ENCODE measurements around the gene RCVRN.
"Not testable (repeated sequence)": the region's sequence is repeated elsewhere in the genome, so short reads cannot be mapped to it uniquely, and the experiment has no call there.

RCVRN gene

GRCh38 chr17:9924735-9925191, 19.7 kb upstream of the RCVRN start:
- DNase-seq (ENCODE audit: low read depth, low spot score), result peak; percentile 2
- no peak overlapping the region for H3K27ac ChIP-seq

- H3K27ac ChIP-seq, result no peak overlapping the region
- no peak for DNase-seq (ENCODE audit: low read depth, low spot score)
Observed at GRCh38 chr17:9922012-9922848, 17.2 kb upstream of the RCVRN start.

GRCh38 chr17:9921216-9921615, 16.1 kb upstream of the RCVRN start:
- not testable (repeated sequence) for H3K27ac ChIP-seq; DNase-seq (ENCODE audit: low read depth, low spot score)

- no peak for DNase-seq (ENCODE audit: low read depth, low spot score)
- H3K27ac ChIP-seq, result no peak overlapping the region
Observed at GRCh38 chr17:9918804-9919352, 13.8 kb upstream of the RCVRN start.

GRCh38 chr17:9918352-9918751, 13.3 kb upstream of the RCVRN start:
- DNase-seq (ENCODE audit: low read depth, low spot score), result no peak
- no peak overlapping the region for H3K27ac ChIP-seq

GRCh38 chr17:9917801-9918200, 12.7 kb upstream of the RCVRN start:
- no peak overlapping the region for H3K27ac ChIP-seq
- no peak for DNase-seq (ENCODE audit: low read depth, low spot score)

GRCh38 chr17:9917131-9917530, 12.1 kb upstream of the RCVRN start:
- no peak for DNase-seq (ENCODE audit: low read depth, low spot score)
- H3K27ac ChIP-seq, result no peak overlapping the region

GRCh38 chr17:9916108-9916507, 11.0 kb upstream of the RCVRN start:
- DNase-seq (ENCODE audit: low read depth, low spot score), result no peak
- H3K27ac ChIP-seq, result no peak overlapping the region

- no peak overlapping the region for H3K27ac ChIP-seq
- no peak for DNase-seq (ENCODE audit: low read depth, low spot score)
Observed at GRCh38 chr17:9913476-9913875, 8.4 kb upstream of the RCVRN start.

GRCh38 chr17:9912121-9913099, 7.3 kb upstream of the RCVRN start:
- no peak overlapping the region for H3K27ac ChIP-seq
- DNase-seq (ENCODE audit: low read depth, low spot score), result no peak

- no peak overlapping the region for H3K27ac ChIP-seq
- no peak for DNase-seq (ENCODE audit: low read depth, low spot score)
Observed at GRCh38 chr17:9911089-9911488, 6.0 kb upstream of the RCVRN start.

- H3K27ac ChIP-seq, result no peak overlapping the region
- no peak for DNase-seq (ENCODE audit: low read depth, low spot score)
Observed at GRCh38 chr17:9908649-9909042, 3.6 kb upstream of the RCVRN start.

- no peak for DNase-seq (ENCODE audit: low read depth, low spot score)
- H3K27ac ChIP-seq, result no peak overlapping the region
Observed at GRCh38 chr17:9907883-9908648, 3.0 kb upstream of the RCVRN start.

GRCh38 chr17:9907131-9907530, 2.1 kb upstream of the RCVRN start:
- H3K27ac ChIP-seq, result no peak overlapping the region
- no peak for DNase-seq (ENCODE audit: low read depth, low spot score)

- H3K27ac ChIP-seq, result no peak overlapping the region
- no peak for DNase-seq (ENCODE audit: low read depth, low spot score)
Observed at GRCh38 chr17:9906616-9907015, 1.5 kb upstream of the RCVRN start.

- H3K27ac ChIP-seq, result no peak overlapping the region
- DNase-seq (ENCODE audit: low read depth, low spot score), result no peak
Observed at GRCh38 chr17:9905902-9906301, 831 bp upstream of the RCVRN start.

- H3K27ac ChIP-seq, result no peak overlapping the region
- DNase-seq (ENCODE audit: low read depth, low spot score), result no peak
Observed at GRCh38 chr17:9904277-9905077, 594 bp downstream of the RCVRN start.

GRCh38 chr17:9902120-9902519, 3.0 kb downstream of the RCVRN start:
- no peak overlapping the region for H3K27ac ChIP-seq
- DNase-seq (ENCODE audit: low read depth, low spot score), result no peak

GRCh38 chr17:9900784-9901183, 4.3 kb downstream of the RCVRN start:
- H3K27ac ChIP-seq, result no peak overlapping the region
- no peak for DNase-seq (ENCODE audit: low read depth, low spot score)
